ENCODE data around the gene CNTN4. TPM values are rescaled to one million over a fixed set of nuclear protein-coding genes. Genes with fewer than 3 reads are reported as not detected.

Gene CNTN4
- total RNA-seq, 1 experiment from 2014 or later, result 51.3 TPM

DNA sequence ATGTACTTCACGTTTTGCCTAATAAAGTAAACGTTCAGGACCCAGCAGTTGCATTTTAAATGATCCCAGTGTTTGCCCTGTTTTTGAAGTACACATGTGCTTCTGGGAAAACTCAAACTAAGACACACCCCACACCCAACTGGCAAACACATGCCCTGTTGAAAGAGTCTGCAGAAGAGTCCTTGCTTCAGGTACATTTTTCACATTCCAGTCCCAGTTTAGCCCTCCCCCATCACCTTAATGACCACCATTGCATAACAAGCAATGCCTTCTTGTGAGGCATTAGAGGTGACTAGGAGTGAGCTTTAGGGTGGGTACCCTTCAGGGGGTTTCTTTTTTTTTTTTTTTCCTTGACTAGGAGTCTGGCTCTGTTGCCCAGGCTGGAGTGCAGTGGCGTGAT lies 322.3 kb downstream of the CNTN4 start:
- Mint-ChIP-seq H3K36me3 (ENCODE audit: insufficient read depth, unreplicated experiment) (no peaks in the 10 kb centered on the region), H3K4me3 (ENCODE audit: unreplicated experiment) (no peak overlapping the region), H3K27ac (ENCODE audit: unreplicated experiment) (peak overlapping the region; percentile 26), H3K4me1 (ENCODE audit: low read depth, unreplicated experiment) (peaks cover 7% of the 10 kb centered on the region), H3K27me3 (ENCODE audit: insufficient read depth, unreplicated experiment) (no peaks in the 10 kb centered on the region), H3K9me3 (ENCODE audit: unreplicated experiment) (no peaks in the 10 kb centered on the region)
- Histone ChIP-seq H3K4me1 (peaks cover 12% of the 10 kb centered on the region), H3K4me3 (ENCODE audit: low read depth, low read length) (no peak overlapping the region), H3K27me3 (replicated peaks; ENCODE audit: control insufficient read depth, insufficient read depth, low read length) (no peaks in the 10 kb centered on the region), H3K36me3 (ENCODE audit: control insufficient read depth, insufficient read depth, low read length) (no peaks in the 10 kb centered on the region), H3K9me3 (no peaks in the 10 kb centered on the region)
- ChIA-PET CTCF (no interaction called here), POLR2A (no interaction called here)
- intact Hi-C loops (cut with micrococcal nuclease; ENCODE audit: unreplicated experiment), result no loop called here
- no TSS peak for BruUV-seq (replicated peaks)
- no peak for TF ChIP-seq CTCF (IDR thresholded peaks at IDR 0.05; ENCODE audit: insufficient read depth in 1 of 2, low read depth in 1 of 2, low read length in 1 of 2, severe bottlenecking in 1 of 2, unreplicated experiment in 1 of 2)
- DNase-seq, result peak; percentile 64 to 71

GRCh38 chr3:2423143-2423542 lies 324.5 kb downstream of the CNTN4 start:
- CTCF ChIA-PET, result no interaction called here
- Histone ChIP-seq H3K9me3 (no peaks in the 10 kb centered on the region), H3K27me3 (replicated peaks; ENCODE audit: control insufficient read depth, insufficient read depth, low read length) (no peaks in the 10 kb centered on the region), H3K4me3 (ENCODE audit: low read depth, low read length) (no peak overlapping the region), H3K36me3 (ENCODE audit: control insufficient read depth, insufficient read depth, low read length) (no peaks in the 10 kb centered on the region), H3K4me1 (peaks cover 12% of the 10 kb centered on the region)
- no peaks in the 10 kb centered on the region for H3K27me3 Mint-ChIP-seq (ENCODE audit: insufficient read depth, unreplicated experiment)
- H3K27ac Mint-ChIP-seq (ENCODE audit: unreplicated experiment), result no peak overlapping the region
- H3K9me3 Mint-ChIP-seq (ENCODE audit: unreplicated experiment), result peaks cover under 1% of the 10 kb centered on the region
- DNase-seq, result no peak
- POLR2A ChIA-PET, result no interaction called here
- no peak for TF ChIP-seq CTCF (IDR thresholded peaks at IDR 0.05; ENCODE audit: insufficient read depth in 1 of 2, low read depth in 1 of 2, low read length in 1 of 2, severe bottlenecking in 1 of 2, unreplicated experiment in 1 of 2)
- intact Hi-C loops (cut with micrococcal nuclease; ENCODE audit: unreplicated experiment), result no loop called here
- H3K4me3 Mint-ChIP-seq (ENCODE audit: unreplicated experiment), result no peak overlapping the region
- H3K36me3 Mint-ChIP-seq (ENCODE audit: insufficient read depth, unreplicated experiment), result no peaks in the 10 kb centered on the region
- peaks cover 7% of the 10 kb centered on the region for H3K4me1 Mint-ChIP-seq (ENCODE audit: low read depth, unreplicated experiment)
- BruUV-seq (replicated peaks), result no TSS peak

GRCh38 chr3:2441558-2441957 lies 342.9 kb downstream of the CNTN4 start:
- H3K4me1 Mint-ChIP-seq (ENCODE audit: low read depth, unreplicated experiment), result no peaks in the 10 kb centered on the region
- H3K27ac Mint-ChIP-seq (ENCODE audit: unreplicated experiment), result no peak overlapping the region
- no peak overlapping the region for H3K4me3 Mint-ChIP-seq (ENCODE audit: unreplicated experiment)
- H3K27me3 Mint-ChIP-seq (ENCODE audit: insufficient read depth, unreplicated experiment), result no peaks in the 10 kb centered on the region
- TF ChIP-seq CTCF (IDR thresholded peaks at IDR 0.05; ENCODE audit: insufficient read depth in 1 of 2, low read depth in 1 of 2, low read length in 1 of 2, severe bottlenecking in 1 of 2, unreplicated experiment in 1 of 2), result no peak
- ChIA-PET POLR2A (no interaction called here), CTCF (no interaction called here)
- intact Hi-C loops (cut with micrococcal nuclease; ENCODE audit: unreplicated experiment), result no loop called here
- Histone ChIP-seq H3K27me3 (replicated peaks; ENCODE audit: control insufficient read depth, insufficient read depth, low read length) (no peaks in the 10 kb centered on the region), H3K4me3 (ENCODE audit: low read depth, low read length) (no peak overlapping the region), H3K9me3 (no peaks in the 10 kb centered on the region), H3K4me1 (no peaks in the 10 kb centered on the region), H3K36me3 (ENCODE audit: control insufficient read depth, insufficient read depth, low read length) (no peaks in the 10 kb centered on the region)
- no peaks in the 10 kb centered on the region for H3K36me3 Mint-ChIP-seq (ENCODE audit: insufficient read depth, unreplicated experiment)
- no TSS peak for BruUV-seq (replicated peaks)
- no peaks in the 10 kb centered on the region for H3K9me3 Mint-ChIP-seq (ENCODE audit: unreplicated experiment)
- DNase-seq, result no peak
